Measurements from ENCODE around the gene ALK.

Gene ALK

DNA sequence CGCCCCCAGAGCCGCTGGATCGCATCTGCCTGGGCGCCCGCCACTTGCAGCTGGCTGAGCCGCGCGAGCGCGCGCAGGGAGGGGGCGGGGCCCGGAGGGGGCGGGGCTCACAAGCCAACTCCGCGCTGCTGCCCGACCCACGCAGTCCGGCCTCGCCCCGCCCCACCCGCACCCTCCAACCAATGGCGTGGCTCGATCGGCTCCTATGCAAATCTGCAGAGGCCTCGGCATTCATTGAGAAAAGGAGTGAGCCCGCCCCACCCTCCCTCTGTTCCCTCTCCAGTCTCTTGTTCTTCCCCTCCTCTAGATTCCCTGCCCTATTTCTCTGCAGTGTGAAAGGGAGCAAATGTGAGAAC lies at the start of gene ALK:
Gene ALK, minus strand, starts transcription at position 27 of the 356 bp plus-strand sequence. CDS start 927 bp downstream, outside the sequence.
- peak; percentile 86 for DNase-seq (ENCODE audit: low spot score)

DNA sequence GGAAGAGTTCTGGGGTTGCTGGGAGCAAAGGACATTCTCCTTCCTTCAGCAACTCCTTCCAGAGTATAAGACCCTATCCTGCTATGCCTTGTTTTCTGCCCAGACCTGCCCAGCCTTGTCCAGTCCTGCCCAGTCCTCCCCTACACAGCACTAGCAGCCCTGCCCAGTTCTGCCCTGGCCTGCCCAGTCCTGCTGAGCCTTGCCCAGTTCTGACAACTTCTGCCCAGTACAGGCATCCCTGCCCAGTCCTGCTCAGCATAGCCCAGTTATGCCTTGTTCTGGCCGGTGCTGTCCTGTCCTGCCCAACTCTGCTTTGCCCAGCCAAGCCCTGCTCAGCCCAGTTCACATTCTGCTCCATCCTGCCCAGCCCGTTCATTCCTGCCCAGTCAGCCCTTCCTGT lies 44.9 kb upstream of the ALK start:
- no peak for DNase-seq (ENCODE audit: low spot score)

DNA sequence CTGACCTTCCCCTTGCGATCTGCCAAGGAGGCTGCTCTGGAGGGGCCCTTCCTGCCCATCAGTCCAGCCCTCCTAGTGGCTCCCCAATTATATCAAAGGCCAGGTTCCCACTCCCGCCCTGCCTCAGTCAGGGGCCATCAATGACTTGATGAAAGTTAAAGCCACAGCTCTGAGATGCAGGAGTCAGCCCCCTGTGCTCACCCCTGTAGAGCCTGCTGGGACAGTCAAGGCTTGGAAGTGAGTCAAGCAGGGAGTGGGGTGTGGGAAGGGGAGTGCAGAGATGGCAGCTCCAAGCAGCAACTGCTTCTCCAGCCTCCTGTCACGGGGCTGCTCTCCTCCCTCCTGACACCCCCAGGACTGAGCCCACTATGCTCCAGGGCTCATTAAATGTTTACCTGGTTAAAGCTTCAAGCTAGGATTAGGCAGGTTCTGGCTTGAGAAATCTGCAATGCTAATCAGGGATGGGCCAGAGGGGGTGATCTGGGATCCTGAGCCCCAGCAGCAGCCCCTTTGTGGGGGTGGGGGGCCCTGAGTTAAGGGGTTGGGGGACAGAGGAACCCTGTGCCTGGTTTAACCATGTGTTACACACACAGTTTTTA lies 42.7 kb upstream of the ALK start:
- DNase-seq (ENCODE audit: low spot score): no peak

DNA sequence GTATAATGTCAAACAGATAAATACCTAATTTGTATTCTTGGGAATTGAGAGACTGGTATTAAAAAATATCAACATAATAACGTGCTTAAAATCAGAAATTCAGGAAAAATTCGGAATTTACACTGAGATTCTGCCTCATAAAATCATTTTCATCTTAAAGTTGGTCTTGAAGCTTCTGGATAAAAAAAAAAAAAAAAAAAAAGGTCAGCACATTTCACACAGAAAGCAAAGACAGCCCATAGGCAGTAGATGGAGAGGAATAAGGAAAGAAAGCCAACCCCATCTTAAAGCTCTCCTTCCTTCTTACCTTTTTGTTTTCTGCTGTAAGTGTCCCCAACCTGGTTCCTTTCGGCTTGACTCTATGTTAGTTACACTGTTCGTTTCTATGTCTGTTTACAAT lies 41.5 kb upstream of the ALK start:
- DNase-seq (ENCODE audit: low spot score): no peak

DNA sequence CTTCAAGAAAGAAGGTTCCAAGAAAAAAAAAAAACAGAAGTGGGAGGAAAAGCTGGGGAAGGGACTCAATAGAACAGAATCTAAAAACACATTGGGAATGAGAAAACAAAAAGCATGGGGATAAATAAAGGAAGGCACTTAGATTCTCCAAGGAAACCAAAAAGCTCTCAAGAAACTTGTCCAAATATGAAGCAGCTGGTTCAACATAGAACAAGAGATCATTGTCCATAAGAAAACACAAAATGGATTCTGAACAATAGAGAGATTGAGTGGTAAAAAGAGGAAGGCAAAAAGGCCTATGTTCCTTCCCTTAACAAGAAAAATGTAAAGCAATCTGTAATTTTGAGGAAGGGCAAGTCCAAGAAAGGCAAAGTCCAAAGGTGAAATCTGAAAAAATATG lies 32.9 kb upstream of the ALK start:
- no peak for DNase-seq (ENCODE audit: low spot score)

DNA sequence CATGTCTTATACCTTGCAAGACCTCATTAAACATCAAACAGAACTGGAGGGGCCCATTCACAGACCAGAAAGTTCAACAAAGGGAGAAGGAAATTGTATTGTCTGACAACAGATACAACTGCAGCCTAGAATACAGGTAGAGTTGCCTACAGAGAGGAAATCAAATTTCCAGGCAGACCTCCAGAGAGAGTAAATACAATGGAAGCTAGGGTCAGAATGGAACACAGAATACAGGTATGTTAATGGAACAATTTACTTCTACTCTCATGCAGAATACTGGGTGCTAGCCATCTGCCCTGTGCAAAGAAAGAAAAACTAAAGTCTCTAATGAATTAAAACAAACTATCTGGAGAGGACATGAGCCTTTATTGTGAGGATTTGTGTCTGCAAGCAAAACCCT lies 31.6 kb upstream of the ALK start:
- DNase-seq (ENCODE audit: low spot score): no peak

DNA sequence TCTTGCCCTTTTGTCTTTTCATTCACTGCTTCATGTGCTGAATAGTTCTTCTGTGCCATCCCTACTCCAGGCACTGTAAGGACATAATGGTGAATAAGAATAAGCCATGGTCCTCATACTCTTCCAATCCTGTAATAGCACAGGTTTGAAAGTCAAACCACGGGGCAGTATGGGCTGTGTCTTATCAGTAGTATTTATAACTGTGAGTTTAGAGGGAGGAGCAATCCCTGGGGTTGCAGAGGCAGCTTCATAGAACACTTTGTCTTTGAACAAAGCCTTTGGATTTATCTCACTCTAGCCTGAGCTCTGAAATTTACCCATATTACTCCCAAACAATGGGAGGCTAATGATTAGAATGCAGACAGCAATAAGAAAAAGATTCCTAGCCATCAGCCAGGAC lies 30.2 kb upstream of the ALK start:
- no peak for DNase-seq (ENCODE audit: low spot score)

DNA sequence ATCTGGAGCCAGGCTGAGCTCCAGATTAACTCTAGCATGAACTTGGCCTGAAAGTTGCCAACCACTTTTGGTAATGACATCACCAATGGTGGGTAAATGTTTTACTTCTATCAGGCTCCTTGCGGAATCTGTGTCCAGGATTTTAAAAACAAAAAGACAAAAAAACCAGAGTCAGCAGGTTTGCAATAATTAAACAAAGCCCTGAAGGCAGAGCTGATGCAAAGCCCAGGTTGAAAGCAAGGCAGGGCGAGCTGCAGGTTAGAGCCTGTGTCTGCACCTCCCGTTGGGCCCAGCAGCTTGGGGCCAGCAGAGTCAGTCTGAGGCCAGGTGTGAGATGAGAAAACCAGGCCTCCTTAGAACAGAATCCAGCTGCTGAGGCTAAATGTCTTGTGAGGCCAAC lies 29.1 kb upstream of the ALK start:
- no peak for DNase-seq (ENCODE audit: low spot score)

DNA sequence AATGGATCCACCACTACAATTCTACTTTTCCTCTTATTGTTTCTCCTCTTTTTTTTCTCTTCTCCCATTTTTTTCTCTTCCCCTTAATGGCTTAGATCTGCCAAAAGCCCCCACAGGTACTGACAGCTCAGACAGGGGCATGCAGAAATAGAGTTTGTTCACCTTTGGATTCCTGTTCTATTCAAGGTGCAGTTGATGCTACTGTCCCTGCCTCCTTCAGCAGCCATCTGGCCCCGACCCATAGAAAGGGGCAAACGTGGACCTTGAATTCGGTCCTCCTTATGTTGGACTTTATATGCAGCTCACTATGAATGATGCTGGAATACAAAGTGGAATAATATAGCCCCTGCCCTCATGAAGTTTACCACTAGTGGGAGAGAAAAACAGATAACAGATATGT lies 27.7 kb upstream of the ALK start:
- DNase-seq (ENCODE audit: low spot score): no peak

DNA sequence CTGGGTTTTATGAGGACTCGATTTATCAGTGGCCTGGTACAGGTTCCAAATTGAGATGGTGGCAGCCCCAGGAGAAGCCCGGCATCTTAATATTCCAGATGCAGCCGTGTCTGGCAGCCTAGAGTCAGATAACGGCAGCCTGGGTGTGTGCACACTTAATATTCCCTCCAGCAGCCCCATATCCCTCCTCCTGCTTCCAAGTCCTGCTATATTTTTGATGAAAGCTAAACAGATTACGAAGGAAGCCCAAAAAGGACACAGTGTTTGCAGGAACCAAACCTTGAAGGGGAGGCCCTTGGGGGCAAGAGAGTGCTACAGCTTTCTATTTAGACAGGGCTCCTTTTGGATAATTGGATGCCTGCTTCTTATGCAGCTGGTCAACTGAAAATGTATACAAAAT lies 25.1 kb upstream of the ALK start:
- DNase-seq (ENCODE audit: low spot score): no peak

DNA sequence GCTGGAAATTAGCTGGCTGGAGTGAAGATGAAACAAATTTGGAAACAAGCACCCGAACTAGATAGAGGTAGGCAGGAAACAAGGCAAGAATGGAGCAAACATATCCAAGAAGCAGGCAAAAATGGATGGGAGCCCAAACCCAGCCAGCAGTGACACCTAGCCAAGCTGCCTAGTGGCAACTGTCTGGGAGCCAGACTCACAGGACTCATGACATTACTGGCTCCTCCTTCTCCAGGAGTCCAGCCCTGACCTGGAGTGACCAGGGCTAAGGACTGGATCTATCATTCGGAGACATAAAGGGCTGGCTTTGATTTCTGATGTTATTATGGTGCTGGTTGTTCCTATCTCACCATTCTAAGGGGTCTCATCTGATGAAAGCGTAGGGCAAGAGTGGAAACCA lies 21.3 kb upstream of the ALK start:
- DNase-seq (ENCODE audit: low spot score): no peak

DNA sequence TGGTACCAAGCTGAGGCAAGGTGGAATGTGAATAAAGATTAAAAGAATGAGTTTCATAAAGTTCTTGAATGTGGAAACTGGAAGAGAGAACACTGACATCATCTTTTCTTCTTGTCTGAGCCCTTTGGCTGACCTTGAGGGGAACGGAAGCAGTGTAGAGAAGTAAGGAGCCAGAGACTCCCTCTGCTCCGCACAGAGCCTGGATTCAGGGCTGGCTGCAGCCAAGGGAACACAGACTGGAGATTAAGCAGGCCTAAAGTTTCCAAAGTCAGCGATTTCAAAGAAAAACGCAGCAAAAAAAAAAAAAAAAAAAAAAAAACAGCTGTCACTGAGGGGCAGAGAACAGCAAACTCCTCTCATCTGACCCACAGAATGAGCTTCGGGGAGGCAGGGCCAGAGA lies 19.3 kb upstream of the ALK start:
- DNase-seq (ENCODE audit: low spot score): no peak

DNA sequence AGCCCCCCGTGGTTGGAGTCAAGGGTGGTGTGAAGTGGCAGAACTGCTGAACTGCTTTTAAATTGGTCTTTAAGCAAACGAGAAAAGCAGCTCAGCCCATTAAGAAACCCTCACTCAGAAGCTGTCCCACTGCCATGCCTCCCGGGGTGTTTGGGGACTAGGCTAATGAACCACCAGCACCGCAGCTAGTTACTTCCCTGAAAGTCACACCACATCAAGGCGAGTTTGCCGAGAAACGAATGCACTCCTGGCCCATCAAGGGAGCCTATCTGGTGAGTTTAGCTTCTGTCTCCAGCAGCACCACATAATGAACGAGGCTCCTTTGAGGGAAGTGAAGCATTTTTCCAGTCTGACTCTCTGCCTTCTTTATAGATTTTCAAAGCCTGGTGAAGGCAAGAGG lies 14.6 kb upstream of the ALK start:
- no peak for DNase-seq (ENCODE audit: low spot score)

DNA sequence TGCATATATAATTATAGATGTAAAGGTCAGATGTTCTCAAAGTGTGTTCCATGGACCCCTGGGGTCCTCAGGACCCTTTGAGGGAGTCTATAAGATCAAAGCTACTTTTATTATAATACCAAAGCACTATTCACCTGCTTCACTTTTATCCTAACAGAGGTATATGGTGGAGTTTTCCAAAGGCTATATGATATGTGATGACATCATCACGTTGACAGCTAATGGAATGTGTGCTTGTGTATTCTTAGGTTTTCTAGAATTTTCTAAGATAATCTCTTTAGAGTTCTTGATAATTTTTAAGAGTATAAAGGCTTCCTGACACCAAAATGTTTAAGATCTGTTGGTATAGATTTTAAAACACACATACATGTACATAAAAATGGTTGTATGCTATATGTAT lies 10.4 kb upstream of the ALK start:
- DNase-seq (ENCODE audit: low spot score): no peak

DNA sequence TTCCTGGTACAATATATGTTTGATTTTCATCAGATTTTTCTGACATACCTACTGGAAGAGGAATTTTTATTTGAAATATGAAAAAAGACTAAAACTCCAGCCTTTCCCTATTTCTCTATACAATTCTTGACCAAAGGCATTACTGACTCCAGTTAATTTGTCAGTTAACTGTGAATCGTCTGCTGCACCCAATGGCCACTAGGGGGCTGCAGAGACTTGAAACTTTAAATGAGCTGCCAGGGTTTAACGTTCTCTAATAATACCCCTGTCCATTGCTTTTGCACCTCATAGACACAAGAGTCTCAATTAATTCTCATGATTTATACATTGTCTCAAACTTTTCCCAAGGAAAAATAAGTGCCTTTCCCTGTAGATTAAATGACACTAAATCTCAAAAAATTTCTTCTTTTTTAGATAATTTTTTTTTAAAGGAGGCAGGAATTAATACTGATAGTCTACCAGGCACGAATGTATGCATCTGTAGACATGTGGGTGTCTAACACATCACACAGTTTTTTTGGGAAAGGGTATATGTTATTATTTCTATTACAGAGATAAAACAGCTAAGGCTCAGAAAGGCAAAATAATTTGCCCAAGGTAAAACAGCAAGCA lies 1.8 kb upstream of the ALK start:
- DNase-seq (ENCODE audit: low spot score): peak; percentile 68

DNA sequence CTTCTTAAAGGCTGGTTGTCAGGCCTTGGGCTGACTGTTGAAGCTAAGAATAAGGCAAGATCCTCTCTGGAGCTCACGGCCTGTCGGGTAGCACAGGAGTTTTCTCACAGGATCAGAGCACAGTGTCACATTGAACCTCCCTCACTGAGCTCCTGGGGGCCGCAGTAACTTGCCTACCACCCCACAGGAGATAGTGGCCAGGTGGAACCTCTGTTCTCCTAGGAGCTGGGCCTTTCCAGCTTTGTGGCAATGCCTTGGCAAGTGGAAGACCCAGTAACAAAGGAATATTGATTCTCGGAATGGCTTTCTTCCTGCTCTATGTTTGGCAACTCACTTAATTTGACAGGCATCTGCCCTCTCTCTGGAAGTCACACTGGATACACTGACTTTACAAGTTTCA lies 1.2 kb upstream of the ALK start:
- no peak for DNase-seq (ENCODE audit: low spot score)

DNA sequence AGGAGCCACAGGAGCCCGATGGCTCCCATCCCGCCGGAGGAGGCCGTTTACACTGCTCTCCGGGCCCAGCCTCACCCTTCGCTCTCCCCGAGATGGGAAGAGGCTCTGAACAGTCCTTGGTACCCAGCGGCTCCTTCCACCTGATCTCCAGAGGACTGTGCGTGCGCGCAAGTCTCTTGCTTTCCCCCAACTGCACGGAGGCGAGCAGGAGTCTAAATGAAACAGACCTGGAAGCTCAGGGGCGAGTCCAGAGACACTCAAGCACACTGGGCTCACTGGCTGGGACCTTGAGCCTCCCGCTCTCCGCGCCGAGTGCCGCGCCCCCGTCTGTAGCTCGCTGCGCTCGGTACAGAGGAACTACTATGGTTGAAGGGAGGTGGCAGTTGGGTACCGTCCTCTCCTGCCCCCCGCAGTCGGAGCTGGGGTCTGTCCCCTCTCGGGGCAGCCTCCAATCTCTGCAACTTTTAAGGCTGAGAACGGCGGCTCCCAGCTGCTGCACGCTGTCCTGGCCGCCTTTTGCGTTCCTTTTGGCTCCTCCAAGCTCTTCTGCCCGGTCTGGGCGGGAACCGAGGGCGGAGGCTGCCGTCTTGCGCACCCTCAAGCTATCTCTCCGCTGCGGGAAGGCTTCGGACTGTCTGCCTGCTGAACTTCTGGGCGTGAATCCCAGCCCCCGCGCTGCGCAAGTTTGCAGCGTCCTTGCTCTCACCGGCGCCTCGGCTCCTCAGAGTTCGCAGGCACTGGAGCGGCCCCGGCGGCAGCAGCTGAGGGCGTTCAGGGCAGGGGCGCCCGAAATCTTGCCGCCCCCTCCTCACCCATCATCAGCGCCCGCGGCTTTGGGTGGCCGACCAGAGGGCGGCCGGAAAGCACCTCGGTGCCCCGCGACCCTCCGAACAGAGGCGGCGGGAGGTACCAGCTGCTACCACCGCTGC lies 491 bp downstream of the ALK start:
- peak; percentile 3 for DNase-seq (ENCODE audit: low spot score)

DNA sequence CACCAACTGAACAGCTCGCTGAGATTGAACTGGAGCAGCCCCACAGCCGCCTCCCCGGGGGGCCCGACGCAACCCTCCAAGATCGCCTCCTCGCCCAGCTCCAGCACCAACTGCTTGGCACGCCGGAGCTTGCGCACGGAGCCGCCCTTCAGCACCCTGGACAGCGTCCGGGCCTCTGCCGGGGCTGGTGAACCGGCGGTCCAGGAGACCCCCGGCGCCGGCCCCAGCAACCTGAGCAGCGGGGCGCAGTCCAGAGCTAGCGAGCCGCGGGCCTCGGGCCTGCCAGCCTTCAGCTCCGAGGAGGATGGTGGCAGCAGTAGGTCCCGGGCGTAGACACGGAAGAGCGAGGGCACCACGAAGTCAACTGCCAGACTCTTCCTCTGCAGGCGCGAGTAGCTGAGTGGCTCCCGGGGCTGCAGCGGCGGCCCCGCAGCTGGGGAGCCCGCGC lies 1.2 kb downstream of the ALK start:
- peak; percentile 43 for DNase-seq (ENCODE audit: low spot score)

DNA sequence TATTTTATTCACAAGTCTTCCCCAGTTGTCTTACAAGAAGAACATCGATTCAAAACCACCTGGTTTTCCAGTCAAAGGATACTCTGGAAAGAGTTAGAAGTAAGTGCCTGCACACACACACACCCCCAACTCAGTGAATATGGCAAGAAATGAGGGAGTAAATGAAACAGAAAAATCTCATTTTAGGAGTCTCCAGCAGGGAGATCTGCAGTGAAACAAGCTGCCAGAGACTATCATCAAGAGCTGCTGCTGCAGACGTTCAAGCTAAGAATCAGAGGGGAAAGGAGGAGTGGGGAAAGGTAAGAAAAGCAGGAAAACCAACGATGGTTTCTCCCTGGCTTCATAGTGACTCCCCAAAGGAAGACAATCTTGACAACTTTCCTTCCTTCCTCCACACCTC lies 2.4 kb downstream of the ALK start:
- no peak for DNase-seq (ENCODE audit: low spot score)

DNA sequence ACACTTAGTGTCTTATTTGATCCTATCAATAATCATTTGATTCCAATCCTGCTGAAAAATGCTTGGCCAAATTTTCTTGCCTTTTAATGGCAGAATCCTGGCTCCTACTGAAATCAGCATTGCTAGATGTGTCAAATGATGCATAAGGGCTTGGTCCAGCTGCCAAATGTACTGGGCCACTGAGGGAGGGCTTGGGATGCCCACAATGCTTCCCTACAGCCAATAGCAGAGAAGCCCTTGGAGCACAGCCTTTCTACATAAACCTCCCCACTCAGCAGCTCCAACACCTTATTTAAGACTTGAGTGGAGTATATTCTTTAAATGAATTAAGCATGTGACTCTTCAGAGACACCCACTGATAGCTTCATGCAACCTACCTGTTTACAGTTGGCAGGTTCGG lies 3.6 kb downstream of the ALK start:
- DNase-seq (ENCODE audit: low spot score): no peak

DNA sequence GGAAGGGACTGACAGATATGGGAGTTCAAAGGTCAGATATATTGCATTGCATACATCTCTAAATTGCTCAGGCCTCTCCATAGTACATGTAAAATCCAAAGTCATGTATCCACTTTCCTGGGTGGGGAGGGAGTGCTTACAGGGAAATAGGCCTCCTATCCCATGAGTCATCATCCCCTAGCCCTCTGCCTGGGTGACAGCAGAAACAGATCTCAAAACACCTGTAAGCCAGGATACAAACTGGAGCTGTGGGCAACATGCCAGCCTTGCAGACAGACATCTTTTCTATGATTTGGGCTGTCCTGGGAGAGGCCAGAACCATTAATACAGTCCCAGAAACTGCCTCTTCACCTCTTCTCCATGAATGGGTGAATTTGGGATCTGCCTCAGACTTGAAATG lies 4.8 kb downstream of the ALK start:
- peak; percentile 52 for DNase-seq (ENCODE audit: low spot score)

DNA sequence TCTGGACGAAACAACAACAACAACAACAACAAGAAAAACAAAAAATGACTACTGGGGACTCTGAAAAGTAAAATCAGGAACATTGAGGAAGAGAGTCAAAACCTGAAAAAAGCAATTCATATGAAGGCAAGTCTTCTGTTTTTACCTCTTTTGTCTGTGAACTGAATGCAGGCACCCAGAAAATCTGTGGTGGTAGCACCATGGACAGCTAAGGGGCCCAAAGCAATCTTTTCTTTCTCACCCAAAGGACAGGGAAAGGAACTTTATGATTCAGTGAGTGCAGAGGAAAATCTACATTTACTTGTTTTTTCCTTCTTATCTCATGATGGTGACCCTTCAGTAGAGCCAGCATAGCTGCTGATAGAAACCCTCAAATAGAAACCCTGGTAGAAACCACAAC lies 10.4 kb downstream of the ALK start:
- DNase-seq (ENCODE audit: low spot score): no peak

DNA sequence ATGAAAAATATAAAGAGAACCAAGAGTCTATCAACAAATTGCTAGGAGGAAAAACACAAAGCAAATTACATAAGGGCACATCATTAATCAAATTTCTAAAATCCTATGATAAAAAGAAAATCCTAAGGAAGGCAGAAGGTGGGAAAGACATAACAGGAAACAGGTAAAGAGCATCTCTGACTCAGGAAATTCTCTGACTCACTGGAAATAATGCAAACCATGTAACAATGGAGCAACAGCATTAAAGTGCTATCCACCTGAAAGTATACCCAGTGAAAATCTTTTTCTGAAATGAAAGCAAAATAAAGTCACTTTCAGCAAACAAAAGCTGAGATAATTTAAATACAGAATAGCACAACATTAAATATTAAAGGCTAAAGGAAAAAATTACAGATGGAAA lies 10.9 kb downstream of the ALK start:
- DNase-seq (ENCODE audit: low spot score): peak; percentile 19

Data from kidney tubule cell (primary cell).